ENCODE measurements around the gene ARMC12.

- TF ChIP-seq CTCF (IDR thresholded peaks at IDR 0.05) (peak; percentile 66), EZH2phosphoT487 (IDR thresholded peaks at IDR 0.05) (no peak), EZH2 (IDR thresholded peaks at IDR 0.05) (no peak)
Observed at GRCh38 chr6:35757456-35758123, 20.8 kb downstream of the ARMC12 start.

All from neural progenitor cell (in vitro differentiated cells).